HG03196 (cell line): ENCODE measurements around the gene CABCOCO1.
"Not testable (repeated sequence)": the region's sequence is repeated elsewhere in the genome, so short reads cannot be mapped to it uniquely, and the experiment has no call there.

Experiments
- ATAC-seq: cut with Tn5 transposase; IDR thresholded peaks from one replicate; pipeline ENCODE4 v1.9.1; 2021; ENCODE audit not compliant: unreplicated experiment

Gene CABCOCO1

DNA sequence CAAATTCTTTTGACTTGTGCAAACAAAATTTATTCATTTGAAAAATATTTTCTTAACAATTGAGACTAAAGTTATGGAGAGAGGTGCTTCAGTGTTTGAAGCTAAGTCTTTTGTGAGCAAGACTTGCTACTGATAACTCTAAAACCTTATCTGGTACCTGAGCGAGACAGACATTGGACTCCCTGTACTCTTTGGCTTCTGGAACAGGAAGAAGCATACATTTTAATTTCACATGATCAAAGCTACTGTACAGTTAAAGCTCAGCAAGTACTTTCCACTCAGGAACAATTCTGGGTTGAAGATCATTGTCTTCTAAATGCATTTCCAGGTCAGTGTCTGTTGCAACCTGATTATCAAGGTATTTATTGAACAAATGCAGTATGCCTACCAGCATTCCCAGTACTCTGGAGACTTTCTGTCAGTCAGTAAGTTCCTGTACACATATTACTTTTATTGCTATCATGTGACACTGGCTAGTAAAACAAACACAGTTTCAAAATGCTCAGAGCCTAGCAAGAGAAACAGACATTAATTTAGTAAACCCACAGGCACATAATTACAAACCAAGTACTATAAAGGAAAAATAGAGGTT lies 42.4 kb downstream of the CABCOCO1 start:
- ATAC-seq, result no peak

DNA sequence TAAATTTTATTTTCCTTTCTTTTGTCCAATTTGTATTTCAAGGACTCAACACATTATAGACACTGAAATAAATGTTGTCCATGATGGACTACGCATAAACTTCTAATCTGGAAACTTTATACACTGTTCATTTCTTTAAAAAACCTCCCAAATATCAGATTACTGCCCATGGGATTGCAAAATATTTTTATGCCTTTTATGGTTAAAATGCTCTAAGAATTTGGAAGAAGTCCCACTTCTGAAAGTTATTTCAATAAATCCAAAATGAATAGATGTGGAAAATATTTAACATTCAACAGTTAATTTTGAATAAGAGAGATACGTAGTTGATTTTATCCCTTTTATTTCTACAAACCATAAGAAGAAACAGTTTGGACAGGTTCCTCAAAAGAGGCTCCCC lies 46.1 kb downstream of the CABCOCO1 start:
- no peak for ATAC-seq

DNA sequence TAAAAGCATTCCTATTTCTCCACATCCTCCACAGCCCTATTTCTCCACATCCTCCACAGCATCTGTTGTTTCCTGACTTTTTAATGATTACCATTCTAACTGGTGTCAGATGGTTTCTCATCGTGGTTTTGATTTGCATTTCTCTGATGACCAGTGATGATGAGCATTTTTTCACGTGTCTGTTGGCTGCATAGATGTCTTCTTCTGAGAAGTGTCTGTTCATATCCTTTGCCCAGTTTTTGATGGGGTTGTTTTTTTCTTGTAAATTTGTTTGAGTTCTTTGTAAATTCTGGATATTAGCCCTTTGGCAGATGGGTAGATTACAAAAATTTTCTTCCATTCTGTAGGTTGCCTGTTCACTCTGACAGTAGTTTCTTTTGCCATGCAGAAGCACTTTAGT lies 49.4 kb downstream of the CABCOCO1 start:
- not testable (repeated sequence) for ATAC-seq

DNA sequence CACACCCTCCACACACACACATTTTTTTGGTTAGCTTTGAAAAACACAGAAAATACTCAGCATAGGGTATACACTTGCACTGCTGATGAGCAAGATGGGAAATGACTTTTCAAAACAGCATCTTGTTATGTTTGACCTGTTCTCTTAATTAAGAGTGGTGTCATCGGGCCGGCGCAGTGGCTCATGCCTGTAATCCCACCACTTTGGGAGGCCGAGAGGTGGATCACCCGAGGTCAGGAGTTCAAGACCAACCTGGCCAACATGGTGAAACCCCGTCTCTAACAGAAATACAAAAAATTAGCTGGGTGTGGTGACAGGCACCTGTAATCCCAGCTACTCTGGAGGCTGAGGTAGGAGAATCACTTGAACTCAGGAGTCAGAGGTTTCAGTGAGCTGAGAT lies 56.7 kb downstream of the CABCOCO1 start:
- not testable (repeated sequence) for ATAC-seq

DNA sequence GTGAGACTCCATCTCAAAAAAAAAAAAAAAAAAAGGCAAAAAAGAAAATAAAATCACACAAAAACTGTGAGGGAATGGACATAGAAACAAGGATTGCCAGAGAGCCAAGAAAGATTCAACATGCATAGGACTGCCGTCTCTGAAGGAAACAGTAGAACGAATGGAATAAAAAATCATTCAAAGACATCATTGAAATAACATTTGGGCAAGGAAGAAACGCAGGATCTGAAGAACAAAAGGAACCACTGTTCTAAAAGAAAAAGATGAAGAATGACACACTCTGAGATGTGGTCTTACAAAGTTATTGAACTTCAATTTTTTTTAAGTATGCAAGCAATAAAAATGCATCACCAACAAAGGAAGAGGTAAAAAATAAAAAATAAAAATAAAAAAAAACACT lies 57.2 kb downstream of the CABCOCO1 start:
- no peak for ATAC-seq

DNA sequence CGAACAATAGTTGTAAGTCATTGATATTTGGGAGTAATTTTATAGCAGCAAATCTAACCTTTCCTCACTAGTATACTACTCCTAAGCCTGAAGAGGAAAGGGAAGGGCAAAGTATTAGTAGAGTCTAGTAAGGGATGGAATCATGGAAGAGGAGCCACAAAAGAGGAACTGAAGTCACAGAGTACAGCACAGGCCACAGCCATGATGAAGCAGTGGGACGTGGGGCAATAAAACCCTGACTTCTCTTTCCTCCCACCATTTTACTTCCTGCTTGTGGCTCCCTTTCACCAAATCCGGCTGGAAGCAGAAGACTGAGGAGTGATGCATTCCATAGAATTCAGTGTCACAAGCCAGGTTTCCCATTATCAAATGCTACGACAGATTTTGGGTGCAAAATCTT lies 58.7 kb downstream of the CABCOCO1 start:
- no peak for ATAC-seq

DNA sequence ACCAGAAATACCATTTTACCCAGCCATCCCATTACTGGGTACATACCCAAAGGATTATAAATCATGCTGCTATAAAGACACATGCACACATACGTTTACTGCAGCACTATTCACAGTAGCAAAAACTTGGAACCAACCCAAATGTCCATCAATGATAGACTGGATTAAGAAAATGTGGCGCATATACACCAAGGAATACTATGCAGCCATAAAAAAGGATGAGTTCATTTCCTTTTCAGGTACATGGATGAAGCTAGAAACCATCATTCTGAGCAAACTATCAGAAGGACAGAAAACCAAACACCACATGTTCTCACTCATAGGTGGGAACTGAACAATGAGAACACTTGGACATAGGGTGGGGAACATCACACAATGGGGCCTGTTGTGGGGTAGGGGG lies 62.5 kb downstream of the CABCOCO1 start:
- ATAC-seq, result not testable (repeated sequence)

DNA sequence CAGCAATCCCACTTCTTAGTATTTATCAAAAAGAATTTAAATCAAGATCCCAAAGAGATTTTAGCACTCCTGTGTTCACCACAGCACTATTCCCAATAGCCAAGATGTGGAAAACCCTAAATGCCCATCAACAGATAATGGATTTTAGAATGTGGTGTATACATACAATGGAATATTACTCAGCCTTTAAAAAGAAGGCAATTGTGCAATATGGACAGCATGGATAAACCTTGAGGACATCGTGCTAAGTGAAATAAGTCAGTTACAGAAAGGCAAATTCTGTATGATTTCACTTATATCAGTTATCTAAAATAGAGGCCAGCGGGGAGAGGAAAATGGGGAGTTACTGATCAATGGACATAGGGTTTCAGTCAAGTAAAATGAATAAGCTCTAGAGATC lies 66.9 kb downstream of the CABCOCO1 start:
- no peak for ATAC-seq

DNA sequence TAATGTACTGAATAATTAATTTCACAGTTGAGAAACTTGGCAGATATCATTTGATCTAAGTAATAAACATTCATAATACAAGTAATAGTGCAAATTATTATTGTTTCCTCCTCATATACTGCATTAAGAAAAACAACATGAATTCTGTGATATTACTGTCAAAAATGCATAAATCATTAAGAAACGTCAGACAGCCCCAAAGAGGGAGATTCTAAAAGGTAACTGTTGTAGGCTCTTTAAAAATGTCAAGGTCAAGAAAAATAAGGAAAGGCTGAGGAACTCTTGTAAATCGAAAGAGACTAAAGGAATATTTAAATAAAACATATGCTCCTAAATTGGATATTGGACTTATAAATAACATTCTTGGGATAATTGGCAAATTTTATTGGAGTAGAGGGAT lies 67.9 kb downstream of the CABCOCO1 start:
- no peak for ATAC-seq

DNA sequence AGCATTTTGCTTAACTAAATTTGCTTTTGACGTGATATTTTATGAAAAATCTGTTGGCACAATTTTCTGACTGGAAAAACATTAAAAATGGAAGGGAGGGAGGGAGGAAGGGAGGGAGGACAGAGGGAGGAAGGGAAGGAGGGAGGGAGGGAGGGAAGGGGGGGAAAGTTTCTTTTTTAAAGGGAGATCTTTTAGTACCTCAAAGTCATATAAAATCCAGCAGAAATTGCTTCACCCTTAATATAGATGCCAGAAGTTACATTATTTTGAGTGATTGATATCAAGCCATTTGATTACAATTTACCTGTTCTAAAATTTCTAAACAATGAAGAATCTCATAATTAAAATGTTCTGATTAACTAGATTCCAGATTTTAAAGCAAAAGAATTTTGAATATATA lies 68.9 kb downstream of the CABCOCO1 start:
- no peak for ATAC-seq

DNA sequence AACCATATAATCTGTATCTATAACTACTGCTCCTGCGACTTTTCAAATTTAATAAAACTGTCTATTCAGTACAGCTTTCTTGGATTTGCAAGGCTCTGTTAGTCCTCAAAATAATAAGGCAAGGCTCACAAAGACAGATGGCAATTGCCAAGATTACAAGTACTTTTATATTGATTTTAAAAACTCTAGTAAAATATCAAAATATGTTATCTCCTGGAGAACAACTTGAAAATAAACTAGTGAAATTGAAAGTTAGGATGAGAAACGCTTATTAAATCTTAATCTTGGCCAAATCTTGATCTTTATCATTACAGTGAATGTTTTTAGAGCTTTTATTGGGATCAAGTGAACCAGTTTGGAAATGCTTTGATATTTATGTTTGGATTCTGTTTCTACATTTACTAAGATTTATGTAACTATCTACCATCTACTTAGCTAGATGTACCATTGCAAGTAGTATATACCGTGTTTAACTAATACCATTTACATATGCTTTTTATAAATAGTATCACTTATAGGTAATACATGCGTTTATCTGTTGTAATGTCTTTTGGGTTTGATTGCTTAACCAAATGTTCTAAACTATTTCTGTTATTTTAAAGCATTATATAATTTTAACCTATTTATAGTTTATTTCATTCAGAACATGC lies 70.0 kb downstream of the CABCOCO1 start:
- ATAC-seq, result no peak

DNA sequence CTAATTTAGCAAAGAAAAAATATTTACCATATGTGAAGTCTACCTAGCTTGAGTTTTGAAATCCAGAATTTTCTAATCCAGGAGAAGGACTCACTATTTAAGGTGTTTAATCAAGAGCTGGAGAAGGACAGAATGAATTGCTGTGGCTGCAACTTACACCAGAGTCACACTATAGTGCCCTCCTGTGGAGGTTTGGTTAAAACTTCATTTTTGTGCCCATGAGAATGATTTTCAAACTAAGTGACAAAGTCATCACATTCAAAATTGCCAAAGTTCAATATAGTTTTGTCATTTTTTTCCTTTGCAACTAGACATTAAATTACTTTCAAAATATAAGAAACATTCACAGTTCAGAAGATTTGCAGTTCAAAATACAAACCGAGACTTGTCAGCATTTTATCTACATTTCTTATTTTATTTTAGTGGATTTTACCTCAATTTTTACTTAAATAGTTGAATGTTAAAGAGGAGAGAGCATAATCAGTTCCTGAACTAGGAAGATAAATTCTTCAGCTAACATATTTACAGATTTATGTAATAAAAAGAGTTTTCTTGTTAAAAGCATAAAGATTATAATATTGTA lies 70.7 kb downstream of the CABCOCO1 start:
- no peak for ATAC-seq

DNA sequence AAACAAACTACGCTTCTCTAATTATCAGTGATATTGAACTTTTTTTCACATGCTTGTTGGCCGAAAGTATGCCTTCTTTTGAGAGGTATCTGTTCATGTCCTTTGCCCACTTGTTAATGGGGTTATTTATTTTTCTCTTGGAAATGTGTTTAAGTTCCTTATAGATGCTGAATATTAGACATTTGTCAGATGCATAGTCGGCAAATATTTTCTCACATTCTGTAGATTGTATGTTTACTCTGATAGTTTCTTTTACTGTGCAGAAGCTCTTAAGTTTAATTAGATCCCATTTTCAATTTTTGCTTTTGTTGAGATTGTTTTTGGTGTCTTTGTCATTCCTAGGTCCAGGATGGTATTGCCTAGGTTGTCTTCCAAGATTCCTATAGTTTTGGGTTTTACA lies 73.2 kb downstream of the CABCOCO1 start:
- ATAC-seq, result no peak

DNA sequence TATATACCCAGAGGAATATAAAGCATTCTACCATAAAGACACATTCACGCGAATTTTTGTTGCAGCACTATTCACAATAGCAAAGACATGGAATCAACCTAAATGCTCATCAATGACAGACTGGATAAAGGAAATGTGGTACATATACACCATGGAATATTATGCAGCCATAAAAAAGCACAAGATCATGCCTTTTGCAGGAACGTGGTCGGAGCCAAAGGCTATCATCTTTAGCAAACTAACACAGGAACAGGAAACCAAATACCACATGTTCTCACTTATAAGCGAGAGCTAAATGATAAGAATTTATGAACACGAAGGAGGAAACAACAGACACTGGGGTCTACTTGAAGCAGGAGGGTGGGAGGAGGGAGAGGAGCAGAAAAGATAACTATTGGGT lies 74.7 kb downstream of the CABCOCO1 start:
- not testable (repeated sequence) for ATAC-seq

DNA sequence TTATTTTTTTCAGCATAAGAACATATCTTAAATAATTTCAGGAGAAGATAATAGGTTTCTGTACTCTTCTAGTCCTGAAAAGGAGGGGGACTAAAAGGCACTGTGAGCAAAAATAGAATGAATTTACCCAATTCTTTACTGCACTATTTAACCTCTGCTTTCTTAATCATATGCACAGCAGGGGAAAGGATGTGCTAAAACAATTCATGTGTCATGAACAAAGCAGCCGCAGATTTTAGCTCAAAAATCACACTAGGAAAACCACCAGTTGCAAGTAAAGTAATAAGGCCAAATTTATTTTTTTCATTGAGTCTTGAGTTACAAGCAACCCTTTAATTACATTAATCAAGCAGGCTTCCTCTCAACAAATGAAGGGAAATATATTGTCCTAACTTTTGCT lies 80.1 kb downstream of the CABCOCO1 start:
- no peak for ATAC-seq

DNA sequence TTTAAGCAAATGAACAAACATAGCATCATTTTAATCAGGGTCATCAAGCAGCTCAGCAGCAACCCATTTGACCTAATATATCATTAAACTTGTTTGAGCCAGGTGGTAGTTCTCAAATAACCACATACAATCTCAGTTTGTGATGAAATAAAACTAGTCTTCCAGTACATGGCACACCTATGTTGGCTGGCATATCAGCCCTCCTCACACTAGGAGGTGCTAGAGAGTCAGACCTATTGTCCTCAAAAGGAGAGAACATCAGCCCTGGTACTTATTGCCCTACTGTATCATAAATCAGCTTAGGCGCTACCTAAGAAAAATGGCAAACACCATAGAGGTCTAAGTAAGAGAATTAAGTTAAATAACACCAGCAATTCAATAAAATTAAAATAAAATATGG lies 81.7 kb downstream of the CABCOCO1 start:
- no peak for ATAC-seq

DNA sequence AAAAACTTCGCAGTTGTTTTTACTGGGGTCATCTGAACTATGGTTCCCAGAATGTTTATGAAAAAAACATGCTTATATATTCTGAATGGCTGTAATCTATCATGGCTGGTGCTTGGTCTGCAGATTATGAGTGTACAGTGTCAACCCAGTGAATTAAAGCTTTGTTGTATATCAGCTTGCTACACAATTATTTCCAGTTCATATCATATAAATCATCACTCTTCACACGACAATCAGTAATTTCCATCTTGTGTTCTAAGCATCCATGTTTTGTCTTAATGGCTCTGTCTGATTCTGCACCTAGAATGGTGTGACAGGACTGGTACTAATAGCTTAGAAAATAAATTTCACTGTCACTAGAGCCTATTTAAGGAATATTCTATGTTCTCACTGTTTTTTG lies 83.6 kb downstream of the CABCOCO1 start:
- no peak for ATAC-seq

DNA sequence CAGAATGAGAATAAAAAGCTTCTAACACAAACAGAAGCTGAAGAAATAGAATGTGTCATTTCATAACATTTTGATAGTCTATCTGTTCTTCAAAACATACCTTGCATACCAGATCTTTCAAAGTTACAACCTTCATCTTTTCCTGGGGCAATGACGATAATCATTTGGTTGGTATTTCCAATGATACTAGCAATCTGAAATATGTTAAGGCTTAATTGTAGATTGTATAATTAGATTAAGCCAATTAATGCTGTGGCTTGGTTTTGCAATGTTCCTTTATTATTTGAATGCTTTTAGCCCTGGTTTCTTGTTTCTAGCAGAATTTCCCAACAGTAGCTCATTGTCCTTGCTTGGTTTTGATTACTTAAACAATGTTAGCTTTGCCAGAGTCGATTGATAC lies 84.6 kb downstream of the CABCOCO1 start:
- no peak for ATAC-seq

DNA sequence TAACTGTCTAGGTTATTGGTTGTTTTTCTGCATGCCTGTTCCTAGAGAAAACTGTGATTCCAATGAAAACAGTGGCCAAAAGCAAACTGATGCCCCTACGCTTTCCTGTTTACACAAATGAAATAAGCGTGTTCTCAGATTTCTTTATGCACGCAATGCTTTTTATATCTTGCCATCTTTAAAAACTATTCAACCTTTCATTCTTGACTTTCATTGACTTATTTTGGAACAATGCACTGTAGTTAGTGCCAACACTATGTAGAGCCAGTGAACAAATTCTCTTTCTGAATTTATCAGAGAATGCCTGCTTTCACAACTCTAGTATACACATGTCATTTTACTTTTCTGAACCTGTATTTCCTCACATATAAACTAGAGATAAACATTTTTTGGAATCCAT lies 86.6 kb downstream of the CABCOCO1 start:
- ATAC-seq, result no peak

DNA sequence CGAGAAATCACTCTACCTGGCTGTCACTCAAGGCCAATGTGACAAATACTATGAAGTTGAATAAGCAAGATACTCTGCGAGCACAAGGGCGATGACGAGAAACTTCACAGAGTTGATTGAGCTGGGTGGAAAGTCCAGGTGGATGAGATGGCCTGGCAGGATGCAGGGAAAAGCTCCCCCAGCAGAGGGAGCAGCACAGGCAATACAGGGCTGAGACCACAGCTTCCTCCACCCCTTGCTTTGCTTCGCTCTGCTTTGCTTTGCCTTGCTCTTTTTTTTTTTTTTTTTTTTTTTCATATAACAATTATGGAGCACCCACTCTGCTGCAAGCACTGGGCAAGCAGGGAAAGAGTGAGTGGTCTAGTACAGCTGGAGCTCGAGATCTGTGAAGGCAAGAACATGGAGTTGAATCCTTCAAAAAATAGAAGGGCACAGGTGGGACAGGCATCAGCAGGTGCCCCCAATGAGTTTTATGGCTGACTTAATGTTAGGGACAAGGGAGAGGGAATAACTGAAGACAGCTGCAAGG lies 88.3 kb downstream of the CABCOCO1 start:
- peak; percentile 75 for ATAC-seq

DNA sequence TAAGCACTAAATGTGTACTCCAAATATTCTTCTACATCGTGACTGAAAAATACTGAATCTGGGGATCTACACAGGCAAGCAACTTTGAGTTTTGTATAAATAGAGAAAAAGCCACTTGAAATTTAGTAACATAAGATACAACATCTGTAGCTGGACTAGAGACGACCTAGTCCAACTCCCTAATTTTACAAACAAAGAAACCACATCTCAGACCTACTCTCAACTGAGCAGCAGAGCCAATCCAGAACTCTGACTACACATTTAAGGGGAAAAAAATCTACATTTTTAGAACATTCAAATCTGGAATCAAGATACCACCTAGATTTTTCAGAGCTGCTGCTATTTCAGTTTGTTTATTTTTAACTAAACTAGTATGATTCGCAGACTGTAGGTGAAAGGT lies 88.9 kb downstream of the CABCOCO1 start:
- ATAC-seq, result no peak
